ES-I3 (cell line): ENCODE measurements around the gene SETX.

Experiments
- H3K36me3 ChIP-seq: 2 replicates; pipeline ENCODE4 v1.6.1; 2013; ENCODE audit warnings: mild to moderate bottlenecking, low read length, control low read depth, moderate library complexity; ENCODE audit not compliant: insufficient read depth
- H3K4me1 ChIP-seq: 2 replicates; pipeline ENCODE4 v1.6.1; 2013; ENCODE audit warnings: mild to moderate bottlenecking, control low read depth, low read length; ENCODE audit not compliant: insufficient read depth
- H3K9ac ChIP-seq: 2 replicates; pipeline ENCODE4 v1.6.1; 2013; ENCODE audit warnings: low read depth, mild to moderate bottlenecking, low read length, moderate library complexity
- H3K9me3 ChIP-seq: 2 replicates; pipeline ENCODE4 v1.6.1; 2013; ENCODE audit warnings: mild to moderate bottlenecking, low read length, moderate library complexity; ENCODE audit not compliant: control insufficient read depth, insufficient read depth

SETX gene

GRCh38 chr9:132372177-132373095, 17.6 kb upstream of the SETX start:
- H3K36me3 ChIP-seq, result peaks cover 11% of the 10 kb centered on the region
- H3K9me3 ChIP-seq, result no peaks in the 10 kb centered on the region
- H3K9ac ChIP-seq, result no peak overlapping the region
- peaks cover 7% of the 10 kb centered on the region; the same call in 1 of the 2 replicates for H3K4me1 ChIP-seq

- H3K4me1 ChIP-seq, result peaks cover 7% of the 10 kb centered on the region; the same call in 1 of the 2 replicates
- H3K36me3 ChIP-seq, result no peaks in the 10 kb centered on the region
- H3K9me3 ChIP-seq, result no peaks in the 10 kb centered on the region
- H3K9ac ChIP-seq, result no peak overlapping the region
Measured at GRCh38 chr9:132370592-132370991, 15.8 kb upstream of the SETX start.

DNA sequence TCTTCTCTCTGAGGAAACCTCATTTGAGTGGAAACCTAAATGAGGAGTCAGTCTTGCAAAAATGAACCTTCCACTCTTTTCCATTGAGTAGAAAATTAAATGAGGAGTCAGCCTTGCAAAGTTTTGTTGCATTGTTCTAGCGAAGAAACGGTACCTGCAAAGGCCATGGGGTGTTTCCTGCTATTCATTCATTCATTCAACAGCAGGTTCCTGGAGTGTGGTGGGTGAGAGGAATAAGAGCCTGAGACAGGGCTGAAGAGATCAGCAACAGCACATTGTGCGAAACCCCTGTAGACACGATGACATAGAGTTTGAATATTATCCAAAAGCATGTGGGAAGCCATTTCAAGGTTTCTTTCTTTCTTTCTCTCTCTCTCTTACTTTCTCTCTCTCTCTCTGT, 14.6 kb upstream of the SETX start:
- Histone ChIP-seq H3K4me1 (peaks cover 7% of the 10 kb centered on the region; the same call in 1 of the 2 replicates), H3K9ac (no peak overlapping the region), H3K9me3 (no peaks in the 10 kb centered on the region), H3K36me3 (no peaks in the 10 kb centered on the region)

GRCh38 chr9:132367613-132368313, 13.0 kb upstream of the SETX start:
- peaks cover 6% of the 10 kb centered on the region; the same call in 1 of the 2 replicates for H3K4me1 ChIP-seq
- no peaks in the 10 kb centered on the region for H3K36me3 ChIP-seq
- H3K9ac ChIP-seq, result no peak overlapping the region
- H3K9me3 ChIP-seq, result no peaks in the 10 kb centered on the region

DNA sequence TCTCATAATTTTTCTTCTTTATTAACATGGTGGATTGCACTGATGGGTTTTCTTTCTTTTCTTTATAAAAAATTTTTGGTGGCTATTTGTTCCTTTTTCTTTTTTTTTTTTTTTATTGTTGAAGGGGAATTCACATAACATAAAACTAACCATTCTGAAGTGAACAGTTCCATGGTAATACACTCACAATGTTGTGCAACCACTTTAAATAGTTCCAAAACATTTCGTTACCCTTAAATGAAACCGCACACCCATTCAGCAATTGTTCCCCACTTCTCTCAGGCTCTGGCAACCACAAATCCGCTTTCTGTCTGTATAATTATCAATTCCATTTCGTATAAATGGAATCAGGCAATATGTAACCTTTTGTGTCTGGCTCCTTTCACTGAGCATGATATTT, 11.7 kb upstream of the SETX start:
- no peaks in the 10 kb centered on the region for H3K4me1 ChIP-seq
- H3K36me3 ChIP-seq, result no peaks in the 10 kb centered on the region

DNA sequence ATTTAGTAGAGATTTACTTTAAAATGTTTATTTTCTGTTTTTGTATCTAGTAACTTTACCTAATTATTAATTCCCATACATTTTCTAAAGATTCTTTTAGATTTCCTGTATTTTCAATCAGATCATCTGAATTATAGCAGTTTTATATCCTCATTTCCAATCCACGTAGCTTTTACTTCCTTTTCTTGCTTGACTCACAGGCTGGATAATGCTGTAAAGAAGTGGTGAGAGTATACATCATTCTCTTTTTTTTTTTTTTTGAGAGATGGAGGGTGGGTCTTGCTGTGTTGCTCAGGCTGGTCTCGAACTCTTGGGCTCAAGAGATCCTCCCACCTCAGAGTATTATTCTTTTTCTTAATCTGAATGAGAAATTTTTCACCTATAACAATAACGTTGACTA, 11.2 kb upstream of the SETX start:
- no peak overlapping the region for H3K9ac ChIP-seq
- no peaks in the 10 kb centered on the region for H3K36me3 ChIP-seq
- no peaks in the 10 kb centered on the region for H3K9me3 ChIP-seq
- no peaks in the 10 kb centered on the region for H3K4me1 ChIP-seq

More for the DNA sequence above, 11.7 kb upstream of the SETX start:
- Histone ChIP-seq H3K9ac (no peak overlapping the region), H3K9me3 (no peaks in the 10 kb centered on the region)

DNA sequence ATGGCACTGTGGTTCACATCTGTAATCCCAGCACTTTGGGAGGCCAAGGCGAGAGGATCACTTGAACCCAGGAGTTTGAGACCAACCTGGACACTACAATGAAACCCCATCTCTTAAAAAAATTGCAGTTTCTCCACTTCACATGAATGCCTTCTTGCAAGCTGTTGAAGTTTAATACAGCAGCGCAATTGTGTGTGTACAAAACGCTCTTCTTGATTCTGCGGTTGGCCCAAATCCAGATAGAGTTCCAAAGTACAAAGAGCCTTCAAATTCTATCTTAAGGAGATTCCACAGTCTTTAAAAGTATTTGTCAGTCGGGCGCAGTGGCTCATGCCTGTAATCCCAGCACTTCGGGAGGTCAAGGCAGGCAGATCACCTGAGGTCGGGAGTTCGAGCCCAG, 9.3 kb upstream of the SETX start:
- Histone ChIP-seq H3K9ac (no peak overlapping the region), H3K36me3 (no peaks in the 10 kb centered on the region), H3K9me3 (no peaks in the 10 kb centered on the region), H3K4me1 (no peaks in the 10 kb centered on the region)

DNA sequence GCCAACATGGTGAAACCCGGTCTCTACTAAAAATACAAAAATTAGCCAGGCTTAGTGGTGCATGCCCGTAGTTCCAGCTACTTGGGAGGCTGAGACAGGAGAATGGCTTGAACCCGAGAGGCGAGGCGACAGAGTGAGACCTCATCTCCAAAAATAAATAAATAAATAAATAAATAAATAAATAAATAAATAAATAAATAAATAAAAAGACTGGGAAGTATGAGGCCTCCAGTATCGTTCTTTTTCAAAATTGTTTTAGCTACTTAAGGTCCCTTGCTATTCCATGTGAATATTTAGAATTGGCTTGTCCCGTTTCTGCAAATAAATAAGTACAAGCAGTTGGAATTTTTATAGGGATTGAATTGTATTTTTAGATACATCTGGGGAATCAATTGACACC, 3.0 kb upstream of the SETX start:
- Histone ChIP-seq H3K9me3 (no peaks in the 10 kb centered on the region), H3K9ac (no peak overlapping the region), H3K4me1 (peaks cover 10% of the 10 kb centered on the region; the same call in 1 of the 2 replicates), H3K36me3 (peaks cover 7% of the 10 kb centered on the region; the same call in 1 of the 2 replicates)

DNA sequence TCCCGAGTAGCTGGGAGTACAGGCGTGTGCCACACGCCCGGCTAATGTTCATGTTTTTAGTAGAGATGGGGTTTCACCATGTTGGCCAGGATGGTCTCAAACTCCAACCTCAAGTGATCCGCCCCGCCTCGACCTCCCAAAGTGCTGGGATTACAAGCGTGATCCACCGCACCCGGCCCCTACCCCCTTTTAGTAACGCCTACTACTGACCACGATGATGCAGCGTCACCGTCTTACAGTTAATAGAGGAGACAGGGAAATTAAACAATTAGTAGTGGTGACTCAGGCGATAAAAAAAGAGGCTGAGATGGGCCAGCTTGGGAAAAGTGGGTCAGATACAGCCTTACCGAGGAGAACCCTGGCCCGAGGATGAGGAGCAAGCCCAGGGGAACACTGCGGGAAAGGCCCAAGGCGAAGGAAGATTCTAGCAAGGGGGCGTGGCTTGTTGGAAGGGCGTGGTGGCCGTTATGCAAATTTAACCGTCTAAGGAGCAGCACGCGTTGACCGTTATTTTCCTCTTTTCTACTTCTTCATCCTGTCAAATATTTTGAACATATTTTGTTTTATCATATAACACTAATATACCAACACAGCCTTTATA, 1.6 kb upstream of the SETX start:
- Histone ChIP-seq H3K9ac (no peak overlapping the region; the same call in 1 of the 2 replicates), H3K36me3 (peaks cover 18% of the 10 kb centered on the region), H3K9me3 (no peaks in the 10 kb centered on the region), H3K4me1 (peaks cover 10% of the 10 kb centered on the region; the same call in 1 of the 2 replicates)

- Histone ChIP-seq H3K9ac (no peak overlapping the region), H3K36me3 (peaks cover 38% of the 10 kb centered on the region), H3K9me3 (no peaks in the 10 kb centered on the region), H3K4me1 (peaks cover 10% of the 10 kb centered on the region; the same call in 1 of the 2 replicates)
Measured at GRCh38 chr9:132351404-132352045, 3.3 kb downstream of the SETX start.

DNA sequence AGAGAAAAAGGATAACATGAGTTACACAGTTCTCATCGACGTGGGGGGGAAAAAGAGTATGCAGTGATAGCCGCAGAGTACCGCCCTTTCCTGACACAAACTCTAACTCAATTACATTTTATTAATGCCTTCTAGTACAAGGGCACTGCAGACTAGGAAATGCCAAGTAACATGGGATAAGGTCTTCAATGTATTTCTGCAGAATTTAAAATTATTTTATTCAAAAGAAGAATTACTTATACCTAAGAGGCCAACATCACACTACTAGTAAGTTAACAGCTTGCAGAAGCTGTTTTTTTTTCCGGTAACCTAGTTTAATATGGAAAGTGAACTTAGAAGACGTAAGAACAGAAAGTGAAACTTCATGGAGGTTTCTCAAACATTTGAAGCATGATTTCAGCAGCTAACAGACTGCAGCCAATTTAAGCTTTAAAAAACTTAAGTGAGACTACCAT, 3.9 kb downstream of the SETX start:
- H3K36me3 ChIP-seq, result peaks cover 43% of the 10 kb centered on the region
- peaks cover 10% of the 10 kb centered on the region; the same call in 1 of the 2 replicates for H3K4me1 ChIP-seq
- no peaks in the 10 kb centered on the region for H3K9me3 ChIP-seq
- no peak overlapping the region for H3K9ac ChIP-seq

GRCh38 chr9:132348676-132349075, 6.1 kb downstream of the SETX start:
- Histone ChIP-seq H3K4me1 (peaks cover 8% of the 10 kb centered on the region; the same call in 1 of the 2 replicates), H3K9me3 (no peaks in the 10 kb centered on the region), H3K9ac (no peak overlapping the region), H3K36me3 (peaks cover 49% of the 10 kb centered on the region)

- peaks cover 41% of the 10 kb centered on the region for H3K36me3 ChIP-seq
- H3K4me1 ChIP-seq, result no peaks in the 10 kb centered on the region
- H3K9me3 ChIP-seq, result no peaks in the 10 kb centered on the region
- no peak overlapping the region for H3K9ac ChIP-seq
Measured at GRCh38 chr9:132346177-132346576, 8.6 kb downstream of the SETX start.
